Measurements from ENCODE around the gene IL17RE.

The IL17RE gene

DNA sequence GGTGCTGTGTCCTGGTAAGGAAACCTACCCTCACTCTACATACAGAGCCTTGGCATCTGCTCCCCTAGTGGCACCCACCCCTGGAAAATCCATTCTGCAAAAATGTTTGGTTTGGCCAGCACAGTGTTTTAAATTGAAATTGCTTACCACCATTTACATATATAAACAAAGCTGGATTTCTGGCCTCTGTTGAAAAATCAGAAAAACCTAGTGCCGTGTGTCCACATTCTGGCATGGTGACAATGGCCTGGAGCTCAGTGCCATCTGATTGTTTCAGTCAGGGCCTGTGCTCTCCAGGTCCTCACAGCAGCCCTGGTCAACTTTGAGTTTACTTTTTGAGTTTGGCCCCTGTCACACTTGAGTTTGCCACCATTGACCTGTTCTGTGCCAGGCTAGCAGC is 11.4 kb downstream of the IL17RE start:
- TF ChIP-seq, protein P1, sequence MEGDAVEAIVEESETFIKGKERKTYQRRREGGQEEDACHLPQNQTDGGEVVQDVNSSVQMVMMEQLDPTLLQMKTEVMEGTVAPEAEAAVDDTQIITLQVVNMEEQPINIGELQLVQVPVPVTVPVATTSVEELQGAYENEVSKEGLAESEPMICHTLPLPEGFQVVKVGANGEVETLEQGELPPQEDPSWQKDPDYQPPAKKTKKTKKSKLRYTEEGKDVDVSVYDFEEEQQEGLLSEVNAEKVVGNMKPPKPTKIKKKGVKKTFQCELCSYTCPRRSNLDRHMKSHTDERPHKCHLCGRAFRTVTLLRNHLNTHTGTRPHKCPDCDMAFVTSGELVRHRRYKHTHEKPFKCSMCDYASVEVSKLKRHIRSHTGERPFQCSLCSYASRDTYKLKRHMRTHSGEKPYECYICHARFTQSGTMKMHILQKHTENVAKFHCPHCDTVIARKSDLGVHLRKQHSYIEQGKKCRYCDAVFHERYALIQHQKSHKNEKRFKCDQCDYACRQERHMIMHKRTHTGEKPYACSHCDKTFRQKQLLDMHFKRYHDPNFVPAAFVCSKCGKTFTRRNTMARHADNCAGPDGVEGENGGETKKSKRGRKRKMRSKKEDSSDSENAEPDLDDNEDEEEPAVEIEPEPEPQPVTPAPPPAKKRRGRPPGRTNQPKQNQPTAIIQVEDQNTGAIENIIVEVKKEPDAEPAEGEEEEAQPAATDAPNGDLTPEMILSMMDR (IDR thresholded peaks at IDR 0.05; ENCODE audit: low read depth, low read length): no peak
- in situ Hi-C loops (cut with HindIII; ENCODE audit: low sequenced_read_pairs): no loop called here
- H3K4me3 ChIP-seq (ENCODE audit: low read depth, low read length): no peak overlapping the region
- DNase-seq (ENCODE audit: low read depth, low spot score): no peak

DNA sequence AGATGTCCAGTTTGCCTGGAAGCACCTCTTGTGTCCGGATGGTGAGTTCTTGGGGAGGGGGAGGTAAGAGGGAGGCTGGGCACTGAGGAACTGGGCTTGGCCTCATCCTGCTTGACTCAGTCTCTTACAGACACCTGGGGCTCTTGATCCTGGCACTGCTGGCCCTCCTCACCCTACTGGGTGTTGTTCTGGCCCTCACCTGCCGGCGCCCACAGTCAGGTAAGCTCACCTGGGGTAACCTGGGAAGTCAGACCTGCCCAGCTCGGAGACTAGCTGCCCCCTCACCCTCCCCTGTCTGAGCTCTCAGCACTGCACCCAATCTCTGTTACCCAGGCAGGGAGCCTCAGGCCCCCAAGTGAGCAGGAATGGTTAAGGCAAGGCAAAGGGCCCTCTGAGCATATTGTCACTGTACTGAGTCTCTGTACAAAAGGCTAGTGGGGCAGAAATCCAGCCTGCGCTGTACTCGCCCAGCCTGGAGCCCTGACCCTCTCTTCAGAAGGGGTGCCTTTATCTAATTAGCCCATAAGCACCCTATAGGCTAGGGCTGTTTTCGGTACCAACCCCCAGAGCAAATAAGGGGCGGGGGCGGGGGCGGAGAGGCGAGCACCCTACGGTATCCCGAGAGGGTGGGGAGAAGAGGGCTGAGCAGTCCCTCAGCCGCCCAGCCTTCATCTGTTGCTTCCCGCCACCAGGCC is 12.1 kb downstream of the IL17RE start:
- H3K4me3 ChIP-seq (ENCODE audit: low read depth, low read length): no peak overlapping the region
- DNase-seq (ENCODE audit: low read depth, low spot score): no peak
- in situ Hi-C loops (cut with HindIII; ENCODE audit: low sequenced_read_pairs): no loop called here
- TF ChIP-seq, protein P1 (IDR thresholded peaks at IDR 0.05; ENCODE audit: low read depth, low read length): no peak

- DNase-seq (ENCODE audit: low read depth, low spot score): peak; percentile 44
- in situ Hi-C loops (cut with HindIII; ENCODE audit: low sequenced_read_pairs): no loop called here
- TF ChIP-seq, protein P1 (IDR thresholded peaks at IDR 0.05; ENCODE audit: low read depth, low read length): peak; percentile 54
- peak overlapping the region; percentile 35 for H3K4me3 ChIP-seq (ENCODE audit: low read depth, low read length)
Observed at GRCh38 chr3:9915254-9916141, 12.8 kb downstream of the IL17RE start.

DNA sequence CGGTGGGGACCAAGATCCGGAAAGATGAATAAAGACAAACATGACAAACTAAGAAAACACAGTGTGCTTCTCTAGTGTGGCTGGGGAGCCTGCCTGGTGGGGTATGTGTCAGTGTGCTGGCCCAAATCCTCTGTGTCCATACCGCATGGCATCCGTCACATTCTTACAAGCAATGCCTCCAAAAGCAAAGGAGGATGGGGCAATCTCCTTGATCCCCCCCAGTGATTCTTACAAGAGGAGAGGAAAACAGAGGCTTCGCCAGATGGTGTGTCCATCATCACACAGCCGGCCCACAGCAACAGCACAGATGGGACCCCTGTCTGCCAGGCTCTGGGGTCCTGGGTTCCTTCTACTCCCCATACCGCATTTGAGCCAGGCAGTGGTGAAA is 13.7 kb downstream of the IL17RE start:
- H3K4me3 ChIP-seq (ENCODE audit: low read depth, low read length): peak overlapping the region; percentile 45
- DNase-seq (ENCODE audit: low read depth, low spot score): peak; percentile 14
- TF ChIP-seq, protein P1 (IDR thresholded peaks at IDR 0.05; ENCODE audit: low read depth, low read length): no peak
- in situ Hi-C loops (cut with HindIII; ENCODE audit: low sequenced_read_pairs): no loop called here

DNA sequence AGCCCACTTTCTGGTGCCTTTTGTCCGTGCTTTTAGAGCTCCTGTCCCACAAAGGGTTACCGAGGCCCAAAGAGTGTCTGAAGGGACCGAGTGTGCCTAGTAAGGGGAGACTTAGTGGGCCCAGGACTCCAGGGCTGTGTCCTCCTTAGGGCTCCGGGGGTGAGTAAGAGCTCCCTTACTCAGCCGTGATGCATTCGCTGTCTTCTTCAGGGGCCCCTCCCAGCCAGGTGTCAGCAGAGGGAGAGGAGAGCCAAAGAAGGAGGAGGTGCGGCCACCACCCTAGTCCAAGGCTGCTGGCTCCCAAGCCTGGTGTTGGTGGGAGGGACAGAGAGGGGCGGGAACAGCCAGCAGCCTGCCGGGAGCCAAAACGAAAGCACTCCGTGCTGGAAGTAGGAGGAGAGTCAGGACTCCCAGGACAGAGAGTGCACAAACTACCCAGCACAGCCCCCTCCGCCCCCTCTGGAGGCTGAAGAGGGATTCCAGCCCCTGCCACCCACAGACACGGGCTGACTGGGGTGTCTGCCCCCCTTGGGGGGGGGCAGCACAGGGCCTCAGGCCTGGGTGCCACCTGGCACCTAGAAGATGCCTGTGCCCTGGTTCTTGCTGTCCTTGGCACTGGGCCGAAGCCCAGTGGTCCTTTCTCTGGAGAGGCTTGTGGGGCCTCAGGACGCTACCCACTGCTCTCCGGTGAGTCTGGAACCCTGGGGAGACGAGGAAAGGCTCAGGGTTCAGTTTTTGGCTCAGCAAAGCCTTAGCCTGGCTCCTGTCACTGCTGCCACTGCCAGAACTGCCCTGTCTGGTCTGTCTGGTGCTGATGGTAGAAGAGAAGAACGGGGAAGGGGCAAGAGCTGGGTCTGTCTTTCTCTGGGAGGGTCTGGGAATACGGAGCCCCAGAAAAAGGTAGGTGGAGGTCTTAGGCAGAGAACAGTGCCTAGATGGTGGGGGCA is 14.4 kb downstream of the IL17RE start, which contains the start of gene IL17RC:
Gene IL17RC, plus strand, starts transcription at position 365 of the 947 bp plus-strand sequence. Its CDS starts 218 bp downstream, at position 583.
- H3K4me3 ChIP-seq (ENCODE audit: low read depth, low read length): peak within 1 kb of the TSS; percentile 45
- in situ Hi-C loops (cut with HindIII; ENCODE audit: low sequenced_read_pairs): no loop called here
- peak; percentile 88 for DNase-seq (ENCODE audit: low read depth, low spot score)
- TF ChIP-seq, protein P1 (IDR thresholded peaks at IDR 0.05; ENCODE audit: low read depth, low read length): no peak

GRCh38 chr3:9917820-9918219 is 15.2 kb downstream of the IL17RE start:
- TF ChIP-seq, protein P1 (IDR thresholded peaks at IDR 0.05; ENCODE audit: low read depth, low read length): no peak
- no peak overlapping the region for H3K4me3 ChIP-seq (ENCODE audit: low read depth, low read length)
- no peak for DNase-seq (ENCODE audit: low read depth, low spot score)
- in situ Hi-C loops (cut with HindIII; ENCODE audit: low sequenced_read_pairs): no loop called here
